ENCODE measurements around the gene TMED9.

Gene TMED9

GRCh38 chr5:177604116-177604521, 12.1 kb downstream of the TMED9 start:
- no peak overlapping the region for H3K4me3 ChIP-seq (IDR thresholded peaks at IDR 0.05; ENCODE audit: insufficient read depth, low read depth, low read length)
- no peaks in the 10 kb centered on the region for H3K27me3 ChIP-seq (ENCODE audit: insufficient read depth, low read depth)
- no peak overlapping the region for H3K4me2 ChIP-seq
- TF ChIP-seq, protein P1, sequence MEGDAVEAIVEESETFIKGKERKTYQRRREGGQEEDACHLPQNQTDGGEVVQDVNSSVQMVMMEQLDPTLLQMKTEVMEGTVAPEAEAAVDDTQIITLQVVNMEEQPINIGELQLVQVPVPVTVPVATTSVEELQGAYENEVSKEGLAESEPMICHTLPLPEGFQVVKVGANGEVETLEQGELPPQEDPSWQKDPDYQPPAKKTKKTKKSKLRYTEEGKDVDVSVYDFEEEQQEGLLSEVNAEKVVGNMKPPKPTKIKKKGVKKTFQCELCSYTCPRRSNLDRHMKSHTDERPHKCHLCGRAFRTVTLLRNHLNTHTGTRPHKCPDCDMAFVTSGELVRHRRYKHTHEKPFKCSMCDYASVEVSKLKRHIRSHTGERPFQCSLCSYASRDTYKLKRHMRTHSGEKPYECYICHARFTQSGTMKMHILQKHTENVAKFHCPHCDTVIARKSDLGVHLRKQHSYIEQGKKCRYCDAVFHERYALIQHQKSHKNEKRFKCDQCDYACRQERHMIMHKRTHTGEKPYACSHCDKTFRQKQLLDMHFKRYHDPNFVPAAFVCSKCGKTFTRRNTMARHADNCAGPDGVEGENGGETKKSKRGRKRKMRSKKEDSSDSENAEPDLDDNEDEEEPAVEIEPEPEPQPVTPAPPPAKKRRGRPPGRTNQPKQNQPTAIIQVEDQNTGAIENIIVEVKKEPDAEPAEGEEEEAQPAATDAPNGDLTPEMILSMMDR (conservative IDR thresholded peaks at IDR 0.05; ENCODE audit: low read depth, low read length), result no peak
- H3K36me3 ChIP-seq (ENCODE audit: insufficient read depth), result no peaks in the 10 kb centered on the region
- no peak overlapping the region for H3K27ac ChIP-seq
- no peak overlapping the region for H3K9ac ChIP-seq
- H3K79me2 ChIP-seq (ENCODE audit: insufficient read depth, low read depth), result no peaks in the 10 kb centered on the region
- H3K4me1 ChIP-seq (ENCODE audit: low read depth, poor library complexity, severe bottlenecking), result no peaks in the 10 kb centered on the region
- H2AFZ ChIP-seq (ENCODE audit: low read depth), result no peak overlapping the region
- no peaks in the 10 kb centered on the region for H4K20me1 ChIP-seq (ENCODE audit: insufficient read depth)

DNA sequence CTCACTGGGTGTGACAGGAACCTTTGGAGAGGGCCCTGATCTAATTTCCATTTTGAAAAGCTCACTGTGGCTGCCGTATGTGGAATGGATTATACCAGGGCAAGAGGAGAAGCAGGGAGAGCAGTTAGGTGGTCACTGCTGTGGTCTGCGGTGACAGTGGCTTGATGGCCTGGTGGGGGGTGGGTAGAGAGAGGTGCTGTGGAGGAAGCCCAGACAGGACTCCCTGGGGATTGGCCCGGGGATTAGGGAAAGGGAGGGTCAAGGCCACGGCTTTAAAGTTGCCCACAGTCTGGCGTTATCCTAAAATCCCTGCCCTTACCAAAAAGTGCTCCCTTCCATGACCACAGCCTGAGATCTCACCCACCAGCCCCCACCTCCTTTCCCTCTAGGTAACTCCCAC, 12.7 kb downstream of the TMED9 start:
- H3K4me2 ChIP-seq, result no peak overlapping the region

DNA sequence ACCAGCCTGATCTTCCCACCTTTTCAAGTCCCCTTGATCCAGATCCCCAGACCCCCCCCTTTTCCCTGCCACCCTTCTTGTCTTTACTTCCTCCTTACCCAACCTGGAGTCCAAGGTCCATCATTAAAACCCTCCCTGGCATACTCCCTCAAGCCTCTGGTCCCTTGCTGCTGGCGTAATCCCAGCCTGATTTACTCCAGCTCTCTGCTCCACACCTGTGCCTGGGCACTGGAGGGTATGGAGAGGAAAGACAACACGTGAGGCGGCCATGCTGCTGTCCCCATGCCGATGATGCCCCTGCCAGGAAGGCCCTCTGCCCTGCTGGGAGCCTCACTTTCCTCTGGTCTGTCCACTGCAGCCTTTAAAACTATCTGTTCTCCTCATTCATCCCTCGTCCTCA, 13.1 kb downstream of the TMED9 start:
- H3K27ac ChIP-seq, result no peak overlapping the region

More for the DNA sequence above, 12.7 kb downstream of the TMED9 start:
- no peak overlapping the region for H3K9ac ChIP-seq
- H4K20me1 ChIP-seq (ENCODE audit: insufficient read depth), result no peaks in the 10 kb centered on the region
- H3K27me3 ChIP-seq (ENCODE audit: insufficient read depth, low read depth), result no peaks in the 10 kb centered on the region
- H3K79me2 ChIP-seq (ENCODE audit: insufficient read depth, low read depth), result no peaks in the 10 kb centered on the region
- H3K4me3 ChIP-seq (IDR thresholded peaks at IDR 0.05; ENCODE audit: insufficient read depth, low read depth, low read length), result no peak overlapping the region
- no peak overlapping the region for H2AFZ ChIP-seq (ENCODE audit: low read depth)
- H3K4me1 ChIP-seq (ENCODE audit: low read depth, poor library complexity, severe bottlenecking), result no peaks in the 10 kb centered on the region
- H3K27ac ChIP-seq, result no peak overlapping the region
- no peaks in the 10 kb centered on the region for H3K36me3 ChIP-seq (ENCODE audit: insufficient read depth)
- TF ChIP-seq, protein P1 (conservative IDR thresholded peaks at IDR 0.05; ENCODE audit: low read depth, low read length), result no peak

DNA sequence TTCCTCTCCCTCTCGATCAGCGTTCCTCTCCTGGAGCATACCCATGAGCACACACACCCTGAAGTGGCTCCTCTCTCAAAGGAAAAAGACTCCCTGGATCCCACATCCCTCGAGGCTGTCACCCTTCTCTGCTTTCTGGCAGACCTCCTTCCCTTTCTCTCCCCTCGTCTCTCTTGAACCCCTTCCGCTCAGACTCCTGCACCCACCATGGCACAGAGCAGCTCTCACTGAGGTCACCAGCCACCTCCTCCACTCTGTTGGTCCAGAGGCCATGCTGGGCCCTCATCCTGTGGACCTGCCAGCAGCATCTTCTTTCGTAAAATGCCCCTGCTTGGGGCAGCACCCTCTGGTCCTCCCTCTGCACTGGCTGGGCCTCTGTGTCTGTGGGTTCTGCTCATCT, 13.7 kb downstream of the TMED9 start:
- no peaks in the 10 kb centered on the region for H3K36me3 ChIP-seq (ENCODE audit: insufficient read depth)
- no peak overlapping the region for H3K9ac ChIP-seq
- H3K4me2 ChIP-seq, result no peak overlapping the region
- TF ChIP-seq, protein P1 (conservative IDR thresholded peaks at IDR 0.05; ENCODE audit: low read depth, low read length), result no peak
- no peaks in the 10 kb centered on the region for H3K27me3 ChIP-seq (ENCODE audit: insufficient read depth, low read depth)
- H2AFZ ChIP-seq (ENCODE audit: low read depth), result no peak overlapping the region
- no peaks in the 10 kb centered on the region for H4K20me1 ChIP-seq (ENCODE audit: insufficient read depth)
- no peak overlapping the region for H3K4me3 ChIP-seq (IDR thresholded peaks at IDR 0.05; ENCODE audit: insufficient read depth, low read depth, low read length)
- no peaks in the 10 kb centered on the region for H3K4me1 ChIP-seq (ENCODE audit: low read depth, poor library complexity, severe bottlenecking)
- no peaks in the 10 kb centered on the region for H3K79me2 ChIP-seq (ENCODE audit: insufficient read depth, low read depth)
- H3K27ac ChIP-seq, result no peak overlapping the region

More for the DNA sequence above, 13.1 kb downstream of the TMED9 start:
- Histone ChIP-seq H3K4me1 (ENCODE audit: low read depth, poor library complexity, severe bottlenecking) (no peaks in the 10 kb centered on the region), H3K4me3 (IDR thresholded peaks at IDR 0.05; ENCODE audit: insufficient read depth, low read depth, low read length) (no peak overlapping the region), H3K36me3 (ENCODE audit: insufficient read depth) (no peaks in the 10 kb centered on the region), H2AFZ (ENCODE audit: low read depth) (no peak overlapping the region), H4K20me1 (ENCODE audit: insufficient read depth) (no peaks in the 10 kb centered on the region), H3K27me3 (ENCODE audit: insufficient read depth, low read depth) (no peaks in the 10 kb centered on the region), H3K4me2 (no peak overlapping the region), H3K9ac (no peak overlapping the region), H3K79me2 (ENCODE audit: insufficient read depth, low read depth) (no peaks in the 10 kb centered on the region)
- TF ChIP-seq, protein P1 (conservative IDR thresholded peaks at IDR 0.05; ENCODE audit: low read depth, low read length), result no peak
